CD4-positive, alpha-beta T cell treated with Interleukin-2 at 100 ng/mL for 4 hours (primary cell): Measurements from ENCODE around the gene MAGED4.
"Not testable (repeated sequence)": the region's sequence is repeated elsewhere in the genome, so short reads cannot be mapped to it uniquely, and the experiment has no call there.

Experiments used
- DNase-seq: peaks from one replicate; pipeline ENCODE4 v3.0.0-alpha.2; 2020; ENCODE audit warnings: low spot score

The MAGED4 gene, protein sequence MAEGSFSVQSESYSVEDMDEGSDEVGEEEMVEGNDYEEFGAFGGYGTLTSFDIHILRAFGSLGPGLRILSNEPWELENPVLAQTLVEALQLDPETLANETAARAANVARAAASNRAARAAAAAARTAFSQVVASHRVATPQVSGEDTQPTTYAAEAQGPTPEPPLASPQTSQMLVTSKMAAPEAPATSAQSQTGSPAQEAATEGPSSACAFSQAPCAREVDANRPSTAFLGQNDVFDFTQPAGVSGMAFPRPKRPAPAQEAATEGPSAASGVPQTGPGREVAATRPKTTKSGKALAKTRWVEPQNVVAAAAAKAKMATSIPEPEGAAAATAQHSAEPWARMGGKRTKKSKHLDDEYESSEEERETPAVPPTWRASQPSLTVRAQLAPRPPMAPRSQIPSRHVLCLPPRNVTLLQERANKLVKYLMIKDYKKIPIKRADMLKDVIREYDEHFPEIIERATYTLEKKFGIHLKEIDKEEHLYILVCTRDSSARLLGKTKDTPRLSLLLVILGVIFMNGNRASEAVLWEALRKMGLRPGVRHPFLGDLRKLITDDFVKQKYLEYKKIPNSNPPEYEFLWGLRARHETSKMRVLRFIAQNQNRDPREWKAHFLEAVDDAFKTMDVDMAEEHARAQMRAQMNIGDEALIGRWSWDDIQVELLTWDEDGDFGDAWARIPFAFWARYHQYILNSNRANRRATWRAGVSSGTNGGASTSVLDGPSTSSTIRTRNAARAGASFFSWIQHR

GRCh38 chrX:52184440-52185077 is at the start of gene MAGED4:
MAGED4 (plus strand) TSS chrX:52184888; CDS start chrX:52185923, 1,035 bp downstream.
- DNase-seq = not testable (repeated sequence)

DNA sequence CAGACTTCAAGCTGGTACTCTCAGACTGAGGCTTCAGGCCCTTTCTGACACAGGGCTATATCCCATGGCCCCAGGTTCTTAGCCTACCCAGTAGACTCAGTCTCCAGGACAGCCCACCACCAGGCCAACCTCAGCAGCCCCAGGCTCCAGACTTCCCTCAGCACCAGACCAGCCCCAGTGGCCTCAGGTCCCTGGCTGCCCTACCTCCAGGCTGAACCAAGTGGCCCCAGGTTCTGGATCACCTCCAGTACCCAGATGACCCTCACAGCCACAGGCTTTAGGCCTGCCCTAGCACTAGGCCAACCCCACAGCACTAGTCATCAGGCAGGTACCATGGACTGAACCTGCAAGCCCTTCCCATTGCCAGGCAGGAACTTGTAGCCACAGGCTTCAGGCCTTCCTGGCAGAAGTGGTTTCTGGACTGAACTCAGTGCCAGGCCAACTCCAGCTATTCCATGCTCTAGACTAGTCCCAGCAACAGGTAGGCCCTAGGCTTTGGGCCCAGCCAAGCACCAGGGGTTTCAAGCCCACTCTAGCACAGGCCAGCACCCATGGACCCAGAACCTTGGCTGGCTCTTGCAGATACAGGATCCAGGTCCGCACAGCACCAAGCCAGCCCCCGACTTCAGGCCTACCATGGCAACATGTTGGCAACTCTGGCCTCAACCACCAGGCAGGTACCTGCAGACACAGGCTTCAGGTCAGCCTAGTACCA is 45.7 kb upstream of the MAGED4 start:
- no peak for DNase-seq

- no peak for DNase-seq
These were observed 45.2 kb upstream of the MAGED4 start for GRCh38 chrX:52139545-52139895.

DNA sequence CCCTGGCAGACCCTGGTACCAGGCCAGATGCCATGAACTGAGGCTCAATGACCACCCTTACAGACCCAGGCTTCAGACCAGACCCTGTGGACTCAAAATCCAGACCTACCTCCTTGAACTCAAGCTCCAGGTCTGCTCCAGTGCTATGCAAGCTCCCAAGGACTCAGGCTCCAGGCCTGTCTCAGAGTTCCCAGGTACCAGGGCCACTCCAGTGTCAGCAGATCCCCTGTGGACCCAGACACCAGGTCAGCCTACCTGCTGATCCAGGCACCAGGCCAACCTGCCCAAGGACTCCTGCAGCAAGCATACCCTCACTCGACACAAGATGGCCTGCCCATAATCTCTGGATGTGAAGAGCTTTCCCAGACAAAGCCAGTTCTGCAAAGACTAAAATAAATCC is 44.7 kb upstream of the MAGED4 start:
- DNase-seq = no peak

DNA sequence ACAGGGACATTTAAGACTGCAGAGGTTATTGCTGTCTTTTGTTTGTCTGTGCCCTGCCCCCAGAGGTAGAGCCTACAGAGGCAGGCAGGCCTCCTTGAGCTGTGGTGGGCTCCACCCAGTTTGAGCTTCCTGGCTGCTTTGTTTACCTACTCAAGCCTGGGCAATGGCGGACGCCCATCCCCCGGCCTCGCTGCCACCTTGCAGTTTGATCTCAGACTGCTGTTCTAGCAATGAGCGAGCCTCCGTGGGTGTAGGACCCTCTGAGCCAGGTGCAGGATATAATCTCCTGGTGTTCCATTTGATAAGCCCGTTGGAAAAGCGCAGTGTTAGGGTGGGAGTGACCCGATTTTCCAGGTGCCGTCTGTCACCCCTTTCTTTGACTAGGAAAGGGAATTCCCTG is 34.0 kb upstream of the MAGED4 start:
- not testable (repeated sequence) for DNase-seq

DNA sequence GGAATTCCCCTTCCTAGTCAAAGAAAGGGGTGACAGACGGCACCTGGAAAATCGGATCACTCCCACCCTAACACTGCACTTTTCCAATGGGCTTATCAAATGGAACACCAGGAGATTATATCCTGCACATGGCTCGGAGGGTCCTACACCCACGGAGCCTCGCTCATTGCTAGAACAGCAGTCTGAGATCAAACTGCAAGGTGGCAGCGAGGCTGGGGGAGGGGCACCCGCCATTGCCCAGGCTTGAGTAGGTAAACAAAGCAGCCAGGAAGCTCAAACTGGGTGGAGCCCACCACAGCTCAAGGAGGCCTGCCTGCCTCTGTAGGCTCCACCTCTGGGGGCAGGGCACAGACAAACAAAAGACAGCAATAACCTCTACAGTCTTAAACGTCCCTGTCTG is 24.5 kb upstream of the MAGED4 start:
- DNase-seq = not testable (repeated sequence)

DNA sequence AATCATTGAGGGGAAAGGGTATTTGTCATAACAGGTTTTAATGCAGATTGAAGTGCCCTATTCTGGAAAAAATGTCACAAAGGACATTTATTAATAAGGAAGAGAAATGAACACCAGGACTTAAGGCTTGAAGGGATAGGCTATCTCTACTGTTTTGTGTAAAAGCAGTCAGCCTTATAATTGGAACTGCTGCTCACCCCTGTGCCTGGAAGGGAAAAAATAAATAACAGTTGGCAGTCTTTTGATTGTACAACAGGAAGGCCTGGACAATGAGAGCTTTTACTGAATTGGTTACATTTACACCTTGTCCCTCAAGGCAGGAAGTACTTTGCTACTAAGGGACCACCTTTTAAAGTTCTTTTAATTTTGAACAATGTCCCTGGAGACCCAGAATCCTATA is 17.8 kb upstream of the MAGED4 start:
- DNase-seq = no peak

GRCh38 chrX:52171055-52171454 is 13.6 kb upstream of the MAGED4 start:
- not testable (repeated sequence) for DNase-seq

GRCh38 chrX:52185078-52185453 is 378 bp downstream of the MAGED4 start:
- not testable (repeated sequence) for DNase-seq

- not testable (repeated sequence) for DNase-seq
These were observed 26.7 kb downstream of the MAGED4 start for GRCh38 chrX:52211405-52211804.

DNA sequence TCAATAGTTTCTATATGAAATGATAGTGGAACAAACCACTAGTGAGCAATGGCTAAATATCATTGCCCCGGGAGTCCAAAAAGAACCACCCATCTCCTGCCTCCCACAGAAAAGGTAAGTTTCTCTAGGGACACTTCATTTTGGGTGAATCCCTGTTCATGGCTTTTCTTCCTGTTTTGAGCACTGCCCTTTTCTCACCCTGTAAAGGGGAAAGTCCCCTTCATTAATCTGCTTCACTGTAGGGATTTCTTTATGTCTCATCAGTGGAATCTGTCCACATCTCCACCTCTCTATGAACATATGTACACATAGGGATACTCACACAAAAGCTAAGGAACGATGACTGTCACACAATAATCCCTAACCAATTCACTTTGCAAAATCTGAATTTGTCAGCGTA is 28.6 kb downstream of the MAGED4 start:
- DNase-seq = no peak

DNA sequence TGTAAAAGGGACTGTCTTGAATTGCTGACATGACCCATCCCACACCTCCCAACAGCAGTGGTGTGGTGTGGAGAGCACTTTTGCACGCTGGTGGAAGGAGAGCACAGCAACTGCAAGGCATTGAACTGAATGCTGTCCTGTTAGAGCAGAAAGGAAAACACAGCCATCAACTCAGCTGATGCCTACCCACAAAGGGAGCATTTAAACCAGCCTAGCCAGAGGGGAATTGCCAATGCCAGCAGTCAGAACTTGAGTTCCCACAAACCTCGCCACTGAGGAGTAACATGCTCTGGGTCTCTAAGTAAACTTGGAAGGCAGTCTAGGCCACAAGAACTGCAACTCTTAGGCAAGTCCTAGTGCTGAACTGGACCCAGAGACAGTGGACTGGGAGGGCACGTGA is 31.9 kb downstream of the MAGED4 start:
- DNase-seq = no peak

DNA sequence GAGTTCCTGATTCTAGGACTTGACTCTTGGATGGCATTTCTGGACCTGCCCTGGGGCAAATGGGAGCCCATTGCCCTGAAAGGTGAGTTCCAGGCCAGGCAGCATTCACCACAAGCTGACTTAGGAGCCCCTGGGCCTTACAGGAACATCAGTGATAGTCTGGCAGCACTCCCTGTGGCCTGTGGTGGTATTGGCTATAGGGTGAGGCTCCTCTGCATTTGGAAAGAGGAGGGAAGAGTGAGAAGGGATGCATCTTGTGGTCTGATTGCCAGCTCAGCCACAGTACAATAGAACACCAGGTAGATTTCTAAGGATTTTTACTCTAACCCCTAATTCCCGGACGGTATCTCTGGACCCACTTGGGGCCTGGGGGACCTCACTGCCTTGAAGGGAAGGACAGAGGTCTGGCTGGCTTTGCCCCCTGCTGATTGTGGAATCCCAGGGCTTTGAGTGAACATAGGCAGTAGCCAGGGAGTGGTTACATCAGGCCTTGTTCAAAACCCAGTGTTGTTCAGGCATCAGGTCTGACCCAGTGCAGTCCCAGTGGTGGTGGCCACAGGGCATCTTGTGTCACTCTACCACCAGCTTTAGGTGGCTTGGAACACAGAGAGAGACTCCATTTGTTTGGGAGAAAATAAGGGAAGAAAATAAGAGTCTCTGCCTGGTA is 32.9 kb downstream of the MAGED4 start:
- no peak for DNase-seq

DNA sequence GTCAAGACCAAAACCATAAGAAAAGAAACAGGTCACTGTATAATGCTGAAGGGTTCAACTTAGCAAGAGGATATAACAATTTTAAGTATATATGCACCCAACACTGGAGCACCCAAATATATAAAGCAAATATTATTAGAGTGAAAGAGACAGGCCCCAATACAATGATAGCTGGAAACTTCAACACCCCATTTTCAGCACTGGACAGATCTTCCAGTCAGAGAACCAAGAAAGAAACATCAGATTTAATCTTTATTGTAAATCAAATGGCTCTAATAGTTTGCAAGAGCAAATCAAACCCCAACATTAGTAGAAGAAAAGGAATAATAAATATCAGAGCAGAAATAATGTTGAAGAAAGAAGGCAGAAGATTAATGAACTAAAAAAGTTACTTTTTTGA is 36.2 kb downstream of the MAGED4 start:
- DNase-seq = no peak
